ENCODE measurements around the gene KCNMB3.

- TF ChIP-seq CTCF (IDR thresholded peaks at IDR 0.05) (no peak), POLR2A (IDR thresholded peaks at IDR 0.05) (no peak)
These were observed 25.1 kb upstream of the KCNMB3 start for GRCh38 chr3:179276001-179276400.
